HG02798 (cell line): ENCODE data around the gene NBPF26.
"Not testable (repeated sequence)": the region's sequence is repeated elsewhere in the genome, so short reads cannot be mapped to it uniquely, and the experiment has no call there.

Experiments used
- ATAC-seq: cut with Tn5 transposase; IDR thresholded peaks from one replicate; pipeline ENCODE4 v1.9.1; 2021; ENCODE audit warnings: mild to moderate bottlenecking; ENCODE audit not compliant: unreplicated experiment, poor library complexity

NBPF26 gene

GRCh38 chr1:120723715-120724402 is at the start of gene NBPF26:
TSS of gene NBPF26 (plus strand) at chr1:120723945.
- ATAC-seq: not testable (repeated sequence)

GRCh38 chr1:120680106-120680819 is 43.5 kb upstream of the NBPF26 start:
- ATAC-seq: not testable (repeated sequence)

GRCh38 chr1:120680938-120681337 is 42.8 kb upstream of the NBPF26 start:
- not testable (repeated sequence) for ATAC-seq

- not testable (repeated sequence) for ATAC-seq
Measured at GRCh38 chr1:120684397-120684796, 39.3 kb upstream of the NBPF26 start.

GRCh38 chr1:120685622-120686021 is 38.1 kb upstream of the NBPF26 start:
- ATAC-seq: not testable (repeated sequence)

GRCh38 chr1:120687250-120687649 is 36.5 kb upstream of the NBPF26 start:
- ATAC-seq: not testable (repeated sequence)

GRCh38 chr1:120700807-120701562 is 22.8 kb upstream of the NBPF26 start:
- not testable (repeated sequence) for ATAC-seq

- ATAC-seq: not testable (repeated sequence)
Measured at GRCh38 chr1:120723358-120723714, 409 bp upstream of the NBPF26 start.

- ATAC-seq: not testable (repeated sequence)
Measured at GRCh38 chr1:120724507-120724906, 762 bp downstream of the NBPF26 start.

- ATAC-seq: not testable (repeated sequence)
Measured at GRCh38 chr1:120728811-120729210, 5.1 kb downstream of the NBPF26 start.

- not testable (repeated sequence) for ATAC-seq
Measured at GRCh38 chr1:120769090-120769489, 45.3 kb downstream of the NBPF26 start.

- ATAC-seq: not testable (repeated sequence)
Measured at GRCh38 chr1:120805452-120805851, 81.7 kb downstream of the NBPF26 start.

- not testable (repeated sequence) for ATAC-seq
Measured at GRCh38 chr1:120811822-120812221, 88.1 kb downstream of the NBPF26 start.

- ATAC-seq: not testable (repeated sequence)
Measured at GRCh38 chr1:120825051-120825450, 101.3 kb downstream of the NBPF26 start.

GRCh38 chr1:120826623-120827022 is 102.9 kb downstream of the NBPF26 start:
- ATAC-seq: not testable (repeated sequence)

GRCh38 chr1:120844186-120844944 is 120.6 kb downstream of the NBPF26 start:
- ATAC-seq: not testable (repeated sequence)

GRCh38 chr1:120844945-120845330 is 121.2 kb downstream of the NBPF26 start:
- not testable (repeated sequence) for ATAC-seq

- not testable (repeated sequence) for ATAC-seq
Measured at GRCh38 chr1:120849400-120850286, 125.9 kb downstream of the NBPF26 start.

- peak; percentile 42 for ATAC-seq
Measured at GRCh38 chr1:120850287-120850536, 126.5 kb downstream of the NBPF26 start.
